ENCODE measurements around the gene SLC16A1. TPM values are rescaled to one million over a fixed set of nuclear protein-coding genes. Genes with fewer than 3 reads are reported as not detected.
"Not testable (repeated sequence)": the region's sequence is repeated elsewhere in the genome, so short reads cannot be mapped to it uniquely, and the experiment has no call there.

Gene SLC16A1
- total and polyA plus RNA-seq, 8 donors = 14.5 to 33.0 (median 29.9) TPM

DNA sequence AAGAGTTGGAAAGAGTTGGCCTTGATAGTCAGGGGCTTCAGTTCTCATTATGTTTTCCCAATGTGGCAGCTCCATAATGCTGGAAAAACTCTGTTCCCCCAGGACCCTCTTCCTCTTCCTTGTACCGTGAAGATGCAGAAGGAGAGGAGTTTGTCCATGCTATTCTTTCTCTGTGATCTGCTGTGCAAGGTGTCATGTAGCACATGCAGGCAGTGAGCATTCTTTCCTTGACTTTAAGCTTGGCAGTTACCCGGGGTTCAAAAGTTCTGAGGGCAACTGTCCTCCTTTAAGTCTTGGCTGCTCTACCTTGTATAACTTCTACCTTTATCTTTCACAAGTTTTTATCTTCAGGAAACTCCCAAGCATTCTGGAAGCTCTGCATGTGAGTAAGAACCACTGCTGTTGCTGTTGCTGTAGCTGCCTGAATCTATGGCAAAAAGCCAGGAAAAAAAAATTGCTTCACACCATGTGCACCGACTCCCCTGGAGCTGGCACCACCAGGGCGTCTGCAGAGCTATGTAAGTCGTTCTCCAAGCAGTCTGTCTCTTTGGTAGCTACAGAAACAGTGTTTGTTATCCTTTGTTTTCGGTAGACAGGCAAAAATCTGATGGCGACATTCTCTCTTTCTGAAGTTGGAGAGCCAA lies 42.7 kb upstream of the SLC16A1 start:
- peak in 1 of 4 donors; percentile 29 for DNase-seq
- peak; percentile 72 for ATAC-seq
- TF ChIP-seq, protein P1, sequence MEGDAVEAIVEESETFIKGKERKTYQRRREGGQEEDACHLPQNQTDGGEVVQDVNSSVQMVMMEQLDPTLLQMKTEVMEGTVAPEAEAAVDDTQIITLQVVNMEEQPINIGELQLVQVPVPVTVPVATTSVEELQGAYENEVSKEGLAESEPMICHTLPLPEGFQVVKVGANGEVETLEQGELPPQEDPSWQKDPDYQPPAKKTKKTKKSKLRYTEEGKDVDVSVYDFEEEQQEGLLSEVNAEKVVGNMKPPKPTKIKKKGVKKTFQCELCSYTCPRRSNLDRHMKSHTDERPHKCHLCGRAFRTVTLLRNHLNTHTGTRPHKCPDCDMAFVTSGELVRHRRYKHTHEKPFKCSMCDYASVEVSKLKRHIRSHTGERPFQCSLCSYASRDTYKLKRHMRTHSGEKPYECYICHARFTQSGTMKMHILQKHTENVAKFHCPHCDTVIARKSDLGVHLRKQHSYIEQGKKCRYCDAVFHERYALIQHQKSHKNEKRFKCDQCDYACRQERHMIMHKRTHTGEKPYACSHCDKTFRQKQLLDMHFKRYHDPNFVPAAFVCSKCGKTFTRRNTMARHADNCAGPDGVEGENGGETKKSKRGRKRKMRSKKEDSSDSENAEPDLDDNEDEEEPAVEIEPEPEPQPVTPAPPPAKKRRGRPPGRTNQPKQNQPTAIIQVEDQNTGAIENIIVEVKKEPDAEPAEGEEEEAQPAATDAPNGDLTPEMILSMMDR (IDR thresholded peaks at IDR 0.05) = no peak
- Histone ChIP-seq H3K27me3 (no peaks in the 10 kb centered on the region), H3K4me3 (no peak overlapping the region), H3K9me3 (no peaks in the 10 kb centered on the region), H3K4me1 (no peaks in the 10 kb centered on the region), H3K36me3 (no peaks in the 10 kb centered on the region), H3K27ac (no peak overlapping the region)
- intact Hi-C loops (cut with DNase I) = no loop called here

DNA sequence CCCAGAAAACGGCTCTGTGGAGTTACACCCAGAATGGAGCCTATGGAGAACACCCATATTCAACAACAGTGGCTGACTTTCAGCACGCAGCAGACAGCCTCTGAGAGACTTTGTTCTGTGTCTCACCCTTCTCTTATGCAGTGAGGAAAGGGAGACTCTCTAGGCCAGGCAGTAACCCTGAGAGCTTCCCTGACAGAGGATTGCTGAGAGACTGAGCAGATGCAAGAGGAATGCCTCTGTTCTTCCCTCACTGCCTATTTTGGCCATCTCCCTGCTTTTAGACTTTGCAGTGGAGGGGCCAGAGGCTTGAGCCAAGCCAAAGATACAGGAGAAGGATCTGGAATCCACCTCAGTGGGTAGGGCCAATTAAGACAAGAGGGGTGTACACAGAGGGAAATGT lies 41.8 kb upstream of the SLC16A1 start:
- Histone ChIP-seq H3K27ac (no peak overlapping the region), H3K9me3 (no peaks in the 10 kb centered on the region), H3K4me3 (no peak overlapping the region), H3K36me3 (no peaks in the 10 kb centered on the region), H3K4me1 (no peaks in the 10 kb centered on the region), H3K27me3 (no peaks in the 10 kb centered on the region)
- intact Hi-C loops (cut with DNase I) = no loop called here
- TF ChIP-seq, protein P1 (IDR thresholded peaks at IDR 0.05) = no peak
- DNase-seq (no peak), ATAC-seq (no peak)

DNA sequence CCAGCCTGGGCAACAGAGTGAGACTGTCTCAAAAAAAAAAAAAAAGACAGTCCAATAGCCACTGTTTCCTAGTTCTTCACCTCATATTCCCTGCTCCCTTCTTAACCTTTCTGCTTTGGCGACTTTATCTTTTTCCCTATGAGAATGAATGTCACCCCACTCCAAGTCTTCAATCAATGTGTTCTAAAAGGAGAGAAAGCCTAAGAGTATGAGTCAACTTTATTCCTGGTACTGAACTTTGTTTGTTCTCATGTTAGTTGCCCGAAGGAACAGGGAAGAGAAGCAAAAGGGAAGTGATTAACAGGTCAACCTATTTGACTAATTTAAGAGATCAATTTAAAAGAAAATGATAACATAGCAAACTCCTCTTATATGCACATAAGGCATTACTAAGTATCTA lies 39.9 kb upstream of the SLC16A1 start:
- ATAC-seq = peak; percentile 32
- TF ChIP-seq, protein P1 (IDR thresholded peaks at IDR 0.05) = no peak
- H3K4me1 ChIP-seq = no peaks in the 10 kb centered on the region
- H3K36me3 ChIP-seq = no peaks in the 10 kb centered on the region
- no peak for DNase-seq
- no peak overlapping the region for H3K27ac ChIP-seq
- no peaks in the 10 kb centered on the region for H3K27me3 ChIP-seq
- intact Hi-C loops (cut with DNase I) = no loop called here
- H3K4me3 ChIP-seq = no peak overlapping the region
- no peaks in the 10 kb centered on the region for H3K9me3 ChIP-seq

DNA sequence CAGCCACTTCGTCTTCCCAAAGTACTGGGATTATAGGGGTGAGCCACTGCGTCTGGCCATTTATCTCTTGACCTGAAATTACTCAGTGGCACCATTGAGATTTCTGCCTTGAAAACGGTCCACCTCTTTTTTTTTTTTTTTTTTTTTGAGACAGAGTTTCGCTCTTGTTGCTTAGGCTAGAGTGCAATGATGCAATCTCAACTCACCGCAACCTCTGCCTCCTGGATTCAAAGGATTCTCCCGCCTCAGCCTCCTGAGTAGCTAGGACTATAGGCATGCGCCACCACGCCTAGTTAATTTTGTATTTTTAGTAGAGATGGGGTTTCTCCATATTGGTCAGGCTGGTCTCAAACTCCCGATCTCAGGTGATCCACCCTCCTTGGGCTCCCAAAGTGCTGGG lies 39.0 kb upstream of the SLC16A1 start:
- H3K27me3 ChIP-seq; DNase-seq; H3K27ac ChIP-seq; H3K36me3 ChIP-seq; ATAC-seq; H3K9me3 ChIP-seq; H3K4me3 ChIP-seq; intact Hi-C loops (cut with DNase I); H3K4me1 ChIP-seq: not testable (repeated sequence)

DNA sequence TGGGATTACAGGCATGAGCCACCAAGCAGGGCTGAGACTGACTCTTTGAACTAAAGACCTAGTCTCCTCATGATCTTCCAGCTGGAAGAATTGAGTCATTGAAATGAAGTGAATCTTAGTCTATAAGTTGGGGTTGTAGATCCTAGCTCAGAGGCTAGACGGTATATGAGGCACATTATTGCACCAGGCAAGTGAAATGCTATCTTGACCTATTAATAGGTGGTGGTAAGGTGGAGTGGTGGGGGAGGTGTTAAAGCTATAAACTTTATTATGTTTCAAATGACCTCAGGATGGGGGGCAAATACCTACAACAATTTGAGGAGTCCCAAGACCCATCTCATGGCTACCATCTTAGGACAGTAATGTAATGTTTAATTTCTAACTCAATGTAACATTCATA lies 36.8 kb upstream of the SLC16A1 start:
- TF ChIP-seq, protein P1 (IDR thresholded peaks at IDR 0.05) = no peak
- Histone ChIP-seq H3K27me3 (no peaks in the 10 kb centered on the region), H3K9me3 (no peaks in the 10 kb centered on the region), H3K4me3 (no peak overlapping the region), H3K27ac (no peak overlapping the region), H3K4me1 (no peaks in the 10 kb centered on the region), H3K36me3 (no peaks in the 10 kb centered on the region)
- intact Hi-C loops (cut with DNase I) = no loop called here
- peak; percentile 24 for ATAC-seq
- DNase-seq = no peak
